ENCODE data around the gene PHF1. TPM values are rescaled to one million over a fixed set of nuclear protein-coding genes. Genes with fewer than 3 reads are reported as not detected.

Gene PHF1
- total and polyA plus RNA-seq, 5 donors = 55.5 to 76.4 (median 65.5) TPM

GRCh38 chr6:33437666-33438065, 26.9 kb downstream of the PHF1 start:
- Histone ChIP-seq H3K27ac (ENCODE audit: low read length) (no peak overlapping the region), H3K27me3 (ENCODE audit: control insufficient read depth, insufficient read depth) (no peaks in the 10 kb centered on the region), H3K9me3 (ENCODE audit: control insufficient read depth, low read length) (no peaks in the 10 kb centered on the region), H3K4me1 (ENCODE audit: control insufficient read depth, insufficient read depth, low read length) (peaks cover 3% of the 10 kb centered on the region), H3K4me3 (ENCODE audit: low read length) (no peak overlapping the region)
- 94% methylated on average over 18 of the region's 18 CpGs for WGBS
- DNase-seq (no peak), ATAC-seq (no peak)
- intact Hi-C loops (cut with DNase I) = no loop called here

- no peak overlapping the region for H3K4me3 ChIP-seq (ENCODE audit: low read length)
- DNase-seq = no peak
- no peak overlapping the region for H3K27ac ChIP-seq (ENCODE audit: low read length)
- ATAC-seq = no peak
- no peaks in the 10 kb centered on the region for H3K4me1 ChIP-seq (ENCODE audit: control insufficient read depth, insufficient read depth, low read length)
- intact Hi-C loops (cut with DNase I) = no loop called here
- H3K9me3 ChIP-seq (ENCODE audit: control insufficient read depth, low read length) = no peaks in the 10 kb centered on the region
- H3K27me3 ChIP-seq (ENCODE audit: control insufficient read depth, insufficient read depth) = no peaks in the 10 kb centered on the region
- 95% methylated on average over 3 of the region's 3 CpGs for WGBS
These were observed 28.3 kb downstream of the PHF1 start for GRCh38 chr6:33438978-33439594.

DNA sequence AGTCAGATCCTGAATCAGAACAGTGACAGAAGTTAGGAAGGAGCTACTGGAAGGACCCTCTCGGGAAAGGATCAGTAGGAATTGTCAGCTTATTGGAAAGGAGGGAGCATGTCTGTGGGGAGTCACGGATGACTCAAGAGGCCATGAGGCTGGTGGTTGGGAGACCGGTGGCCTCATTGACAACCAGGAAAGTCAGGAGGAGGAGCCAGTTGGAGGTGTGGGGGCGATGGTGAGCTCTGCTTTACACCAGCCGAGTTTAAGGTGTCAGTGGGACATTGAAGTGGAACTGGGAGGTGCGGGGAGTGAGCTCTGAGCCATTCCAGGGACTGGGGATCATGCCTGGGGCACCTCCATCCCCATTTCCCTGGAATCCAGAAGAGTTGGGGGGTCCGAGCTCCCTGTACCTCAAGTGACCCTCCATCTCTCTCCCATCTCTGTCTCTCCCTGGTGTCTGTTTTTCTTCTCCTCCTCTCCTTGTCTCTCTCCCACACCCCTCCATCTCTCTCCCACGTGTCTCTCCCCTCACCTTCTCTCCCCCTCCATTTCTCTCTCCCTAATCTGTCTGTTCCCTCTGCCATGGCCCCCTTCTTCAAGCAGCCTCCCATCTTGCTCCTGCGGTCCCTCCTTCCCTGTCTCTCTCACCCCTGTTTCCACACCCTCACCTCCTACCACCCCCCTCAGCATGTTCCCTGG, 29.3 kb downstream of the PHF1 start:
- ATAC-seq = no peak
- H3K4me3 ChIP-seq (ENCODE audit: low read length) = no peak overlapping the region
- no peaks in the 10 kb centered on the region for H3K9me3 ChIP-seq (ENCODE audit: control insufficient read depth, low read length)
- H3K27ac ChIP-seq (ENCODE audit: low read length) = no peak overlapping the region
- intact Hi-C loops (cut with DNase I) = no loop called here
- 73% methylated on average over 9 of the region's 9 CpGs for WGBS
- DNase-seq = no peak
- no peaks in the 10 kb centered on the region for H3K4me1 ChIP-seq (ENCODE audit: control insufficient read depth, insufficient read depth, low read length)
- H3K27me3 ChIP-seq (ENCODE audit: control insufficient read depth, insufficient read depth) = no peaks in the 10 kb centered on the region

- Histone ChIP-seq H3K27ac (ENCODE audit: low read length) (no peak overlapping the region), H3K4me3 (ENCODE audit: low read length) (no peak overlapping the region), H3K27me3 (ENCODE audit: control insufficient read depth, insufficient read depth) (no peaks in the 10 kb centered on the region), H3K4me1 (ENCODE audit: control insufficient read depth, insufficient read depth, low read length) (no peaks in the 10 kb centered on the region), H3K9me3 (ENCODE audit: control insufficient read depth, low read length) (no peaks in the 10 kb centered on the region)
- ATAC-seq (no peak), DNase-seq (no peak)
- 78% methylated on average over 19 of the region's 19 CpGs for WGBS
- intact Hi-C loops (cut with DNase I) = no loop called here
These were observed 30.0 kb downstream of the PHF1 start for GRCh38 chr6:33440649-33441309.

- Histone ChIP-seq H3K27me3 (ENCODE audit: control insufficient read depth, insufficient read depth) (no peaks in the 10 kb centered on the region), H3K4me3 (ENCODE audit: low read length) (no peak overlapping the region), H3K27ac (ENCODE audit: low read length) (no peak overlapping the region), H3K9me3 (ENCODE audit: control insufficient read depth, low read length) (no peaks in the 10 kb centered on the region), H3K4me1 (ENCODE audit: control insufficient read depth, insufficient read depth, low read length) (no peaks in the 10 kb centered on the region)
- 93% methylated on average over 9 of the region's 9 CpGs for WGBS
- DNase-seq = no peak
- ATAC-seq = no peak
- intact Hi-C loops (cut with DNase I) = no loop called here
These were observed 30.6 kb downstream of the PHF1 start for GRCh38 chr6:33441457-33441856.

- Histone ChIP-seq H3K4me1 (ENCODE audit: control insufficient read depth, insufficient read depth, low read length) (no peaks in the 10 kb centered on the region), H3K9me3 (ENCODE audit: control insufficient read depth, low read length) (no peaks in the 10 kb centered on the region), H3K4me3 (ENCODE audit: low read length) (no peak overlapping the region), H3K27me3 (ENCODE audit: control insufficient read depth, insufficient read depth) (no peaks in the 10 kb centered on the region), H3K27ac (ENCODE audit: low read length) (no peak overlapping the region)
- 89% methylated on average over 8 of the region's 8 CpGs for WGBS
- no peak for ATAC-seq
- no peak for DNase-seq
- intact Hi-C loops (cut with DNase I) = no loop called here
These were observed 31.5 kb downstream of the PHF1 start for GRCh38 chr6:33442283-33442682.

DNA sequence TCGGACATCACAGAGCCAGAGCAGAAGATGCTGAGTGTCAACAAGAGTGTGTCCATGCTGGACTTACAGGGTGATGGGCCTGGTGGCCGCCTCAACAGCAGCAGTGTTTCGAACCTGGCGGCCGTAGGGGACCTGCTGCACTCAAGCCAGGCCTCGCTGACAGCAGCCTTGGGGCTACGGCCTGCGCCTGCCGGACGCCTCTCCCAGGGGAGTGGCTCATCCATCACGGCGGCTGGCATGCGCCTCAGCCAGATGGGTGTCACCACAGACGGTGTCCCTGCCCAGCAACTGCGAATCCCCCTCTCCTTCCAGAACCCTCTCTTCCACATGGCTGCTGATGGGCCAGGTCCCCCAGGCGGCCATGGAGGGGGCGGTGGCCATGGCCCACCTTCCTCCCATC, 32.2 kb downstream of the PHF1 start:
- Histone ChIP-seq H3K27me3 (ENCODE audit: control insufficient read depth, insufficient read depth) (no peaks in the 10 kb centered on the region), H3K27ac (ENCODE audit: low read length) (no peak overlapping the region), H3K4me1 (ENCODE audit: control insufficient read depth, insufficient read depth, low read length) (no peaks in the 10 kb centered on the region), H3K9me3 (ENCODE audit: control insufficient read depth, low read length) (no peaks in the 10 kb centered on the region), H3K4me3 (ENCODE audit: low read length) (no peak overlapping the region)
- WGBS = 94% methylated on average over 17 of the region's 17 CpGs
- ATAC-seq = no peak
- DNase-seq = no peak
- intact Hi-C loops (cut with DNase I) = no loop called here

DNA sequence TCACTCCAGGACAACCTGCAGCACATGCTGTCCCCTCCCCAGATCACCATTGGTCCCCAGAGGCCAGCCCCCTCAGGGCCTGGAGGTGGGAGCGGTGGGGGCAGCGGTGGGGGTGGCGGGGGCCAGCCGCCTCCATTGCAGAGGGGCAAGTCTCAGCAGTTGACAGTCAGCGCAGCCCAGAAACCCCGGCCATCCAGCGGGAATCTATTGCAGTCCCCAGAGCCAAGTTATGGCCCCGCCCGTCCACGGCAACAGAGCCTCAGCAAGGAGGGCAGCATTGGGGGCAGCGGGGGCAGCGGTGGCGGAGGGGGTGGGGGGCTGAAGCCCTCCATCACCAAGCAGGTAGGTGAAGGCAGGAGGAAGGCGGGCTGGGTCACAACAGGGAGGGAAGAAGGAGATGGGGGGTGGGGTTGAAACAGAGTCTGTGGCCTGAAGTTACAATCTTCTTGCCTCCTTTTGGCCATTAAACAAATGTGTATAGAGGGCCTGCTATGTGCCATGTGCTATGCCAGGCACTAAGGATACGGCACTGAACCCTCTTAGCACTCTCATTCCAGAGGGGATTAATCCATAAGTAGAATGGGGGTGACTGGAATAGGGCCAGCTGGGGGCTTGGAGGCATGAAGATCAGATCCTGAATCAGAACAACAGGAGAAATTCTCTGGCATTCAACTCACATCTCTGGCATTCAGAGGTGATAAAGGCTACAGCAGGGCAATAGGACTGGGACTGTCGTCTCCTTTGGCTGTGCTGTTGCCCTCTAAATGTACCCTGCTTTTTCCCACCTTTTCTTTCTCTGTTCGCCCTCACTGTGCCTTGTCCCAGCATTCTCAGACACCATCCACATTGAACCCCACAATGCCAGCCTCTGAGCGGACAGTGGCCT, 33.0 kb downstream of the PHF1 start:
- WGBS = 89% methylated on average over 18 of the region's 18 CpGs
- ATAC-seq (no peak), DNase-seq (no peak)
- no peaks in the 10 kb centered on the region for H3K27me3 ChIP-seq (ENCODE audit: control insufficient read depth, insufficient read depth)
- no peaks in the 10 kb centered on the region for H3K9me3 ChIP-seq (ENCODE audit: control insufficient read depth, low read length)
- H3K4me3 ChIP-seq (ENCODE audit: low read length) = no peak overlapping the region
- H3K27ac ChIP-seq (ENCODE audit: low read length) = no peak overlapping the region
- intact Hi-C loops (cut with DNase I) = no loop called here
- no peaks in the 10 kb centered on the region for H3K4me1 ChIP-seq (ENCODE audit: control insufficient read depth, insufficient read depth, low read length)

DNA sequence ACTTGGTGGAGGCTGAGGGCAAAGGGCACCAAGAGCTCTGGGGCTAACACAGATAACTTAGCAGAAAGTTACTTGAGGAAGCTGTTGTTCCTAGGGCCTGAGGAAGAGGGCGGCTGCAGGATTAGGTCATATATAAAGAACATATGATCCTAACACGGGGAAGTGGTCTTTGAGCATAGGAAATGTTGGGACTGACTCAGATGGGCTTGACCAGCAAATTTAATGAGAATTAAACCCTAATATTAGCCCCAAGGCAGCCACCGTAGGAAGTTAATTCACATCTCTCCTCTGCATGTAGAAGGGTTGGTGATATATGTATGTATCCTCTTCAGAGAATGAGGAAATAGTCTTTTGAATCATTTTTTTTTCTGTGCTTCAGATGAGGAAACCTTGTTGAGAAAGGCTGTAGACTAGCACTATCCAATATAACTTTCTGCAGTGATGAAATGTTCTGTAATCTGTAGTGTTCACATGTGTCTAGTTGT, 34.3 kb downstream of the PHF1 start:
- 64% methylated on average over 3 of the region's 3 CpGs for WGBS
- ATAC-seq = no peak
- no peaks in the 10 kb centered on the region for H3K4me1 ChIP-seq (ENCODE audit: control insufficient read depth, insufficient read depth, low read length)
- intact Hi-C loops (cut with DNase I) = no loop called here
- H3K9me3 ChIP-seq (ENCODE audit: control insufficient read depth, low read length) = no peaks in the 10 kb centered on the region
- no peaks in the 10 kb centered on the region for H3K27me3 ChIP-seq (ENCODE audit: control insufficient read depth, insufficient read depth)
- DNase-seq = no peak
- H3K27ac ChIP-seq (ENCODE audit: low read length) = no peak overlapping the region
- H3K4me3 ChIP-seq (ENCODE audit: low read length) = no peak overlapping the region

DNA sequence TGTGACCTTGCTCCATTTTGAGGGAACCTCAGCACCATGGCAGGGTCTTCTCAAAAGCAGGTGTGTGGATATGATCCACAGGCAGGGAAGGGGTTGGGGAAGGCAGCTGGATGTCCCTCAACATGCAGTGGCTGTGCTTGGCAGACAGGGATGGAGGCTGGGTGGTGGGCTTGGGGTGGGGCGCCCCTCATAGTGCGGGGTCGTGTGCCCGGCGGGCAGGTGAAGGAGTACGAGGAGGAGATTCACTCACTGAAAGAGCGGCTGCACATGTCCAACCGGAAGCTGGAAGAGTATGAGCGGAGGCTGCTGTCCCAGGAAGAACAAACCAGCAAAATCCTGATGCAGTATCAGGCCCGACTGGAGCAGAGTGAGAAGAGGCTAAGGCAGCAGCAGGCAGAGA, 35.5 kb downstream of the PHF1 start:
- ATAC-seq (no peak), DNase-seq (no peak)
- intact Hi-C loops (cut with DNase I) = no loop called here
- Histone ChIP-seq H3K9me3 (ENCODE audit: control insufficient read depth, low read length) (no peaks in the 10 kb centered on the region), H3K27me3 (ENCODE audit: control insufficient read depth, insufficient read depth) (no peaks in the 10 kb centered on the region), H3K27ac (ENCODE audit: low read length) (no peak overlapping the region), H3K4me1 (ENCODE audit: control insufficient read depth, insufficient read depth, low read length) (no peaks in the 10 kb centered on the region), H3K4me3 (ENCODE audit: low read length) (no peak overlapping the region)
- WGBS = 93% methylated on average over 10 of the region's 10 CpGs

DNA sequence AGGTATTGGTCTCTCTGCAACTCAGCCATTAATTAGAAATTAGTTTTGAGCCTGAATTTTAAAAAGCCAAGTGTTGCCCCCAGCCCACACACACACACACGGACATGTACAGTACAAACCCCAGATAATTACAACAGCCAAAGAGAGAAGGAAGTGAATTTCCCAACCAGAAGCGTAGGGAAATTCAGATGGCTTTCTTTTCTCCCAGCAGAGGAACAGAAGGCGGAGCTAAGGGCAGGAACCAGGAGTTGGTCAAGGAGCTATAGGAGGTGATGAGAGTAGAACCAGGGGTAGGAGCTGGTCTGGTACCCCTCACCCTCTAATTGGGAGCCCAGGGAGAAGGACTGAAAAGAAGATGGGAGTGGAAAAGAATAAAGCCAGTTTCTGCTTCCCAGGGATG, 39.6 kb downstream of the PHF1 start:
- H3K4me1 ChIP-seq (ENCODE audit: control insufficient read depth, insufficient read depth, low read length) = peaks cover 3% of the 10 kb centered on the region
- no peak for DNase-seq
- no peak overlapping the region for H3K4me3 ChIP-seq (ENCODE audit: low read length)
- no peaks in the 10 kb centered on the region for H3K9me3 ChIP-seq (ENCODE audit: control insufficient read depth, low read length)
- H3K27me3 ChIP-seq (ENCODE audit: control insufficient read depth, insufficient read depth) = no peaks in the 10 kb centered on the region
- WGBS = 54% methylated on average over 3 of the region's 3 CpGs
- no peak for ATAC-seq
- intact Hi-C loops (cut with DNase I) = no loop called here
- no peak overlapping the region for H3K27ac ChIP-seq (ENCODE audit: low read length)
